CD4-positive, alpha-beta T cell treated with Interleukin-4 for 1 hour (primary cell): Measurements from ENCODE around the gene FGFRL1.
"Not testable (repeated sequence)": the region's sequence is repeated elsewhere in the genome, so short reads cannot be mapped to it uniquely, and the experiment has no call there.

Experiments
- DNase-seq, 2 donors: peaks; one replicate each; pipeline ENCODE4 v3.0.0-alpha.2; 2020 to 2022

FGFRL1 gene

GRCh38 chr4:993111-994029 is 18.1 kb upstream of the FGFRL1 start, which contains the start of gene SLC26A1:
Gene SLC26A1, minus strand, starts transcription at chr4:993404. Its CDS starts 1,701 bp downstream, at chr4:991703.
- no peak for DNase-seq

DNA sequence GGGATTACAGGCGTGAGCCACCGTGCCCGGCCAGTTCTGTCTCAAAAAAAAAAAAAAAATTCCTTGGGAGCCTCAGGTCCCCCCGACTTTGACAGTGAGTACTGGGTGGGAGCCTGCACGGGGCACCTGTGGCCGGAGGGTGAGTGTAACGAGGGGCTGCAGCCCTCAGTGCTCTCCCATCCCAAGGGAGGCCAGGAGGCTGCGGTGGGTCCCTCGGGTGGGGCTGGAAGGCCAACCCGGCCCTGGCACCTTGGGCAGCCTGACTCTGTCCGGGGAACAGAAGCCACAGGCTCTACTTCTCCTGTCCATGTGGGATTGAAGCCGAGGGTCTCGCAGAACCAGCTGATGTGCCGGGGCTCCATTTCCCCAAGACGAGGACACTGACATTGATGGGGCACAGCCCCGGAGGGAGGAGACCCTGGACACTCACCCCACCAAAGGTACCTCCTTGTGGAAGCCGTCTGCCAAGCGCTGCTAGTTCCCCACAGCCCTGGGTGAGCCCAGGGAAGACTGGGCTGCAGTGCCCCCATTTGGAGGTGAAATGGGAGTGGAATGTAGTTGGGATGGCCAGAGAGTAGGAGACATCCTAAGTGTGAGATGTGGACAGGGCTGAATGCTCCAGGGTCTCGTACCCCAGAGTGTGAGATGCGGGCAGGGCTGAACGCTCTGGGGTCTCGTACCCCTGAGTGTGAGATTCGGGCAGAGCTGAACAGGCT is 16.0 kb upstream of the FGFRL1 start:
- DNase-seq: no peak

DNA sequence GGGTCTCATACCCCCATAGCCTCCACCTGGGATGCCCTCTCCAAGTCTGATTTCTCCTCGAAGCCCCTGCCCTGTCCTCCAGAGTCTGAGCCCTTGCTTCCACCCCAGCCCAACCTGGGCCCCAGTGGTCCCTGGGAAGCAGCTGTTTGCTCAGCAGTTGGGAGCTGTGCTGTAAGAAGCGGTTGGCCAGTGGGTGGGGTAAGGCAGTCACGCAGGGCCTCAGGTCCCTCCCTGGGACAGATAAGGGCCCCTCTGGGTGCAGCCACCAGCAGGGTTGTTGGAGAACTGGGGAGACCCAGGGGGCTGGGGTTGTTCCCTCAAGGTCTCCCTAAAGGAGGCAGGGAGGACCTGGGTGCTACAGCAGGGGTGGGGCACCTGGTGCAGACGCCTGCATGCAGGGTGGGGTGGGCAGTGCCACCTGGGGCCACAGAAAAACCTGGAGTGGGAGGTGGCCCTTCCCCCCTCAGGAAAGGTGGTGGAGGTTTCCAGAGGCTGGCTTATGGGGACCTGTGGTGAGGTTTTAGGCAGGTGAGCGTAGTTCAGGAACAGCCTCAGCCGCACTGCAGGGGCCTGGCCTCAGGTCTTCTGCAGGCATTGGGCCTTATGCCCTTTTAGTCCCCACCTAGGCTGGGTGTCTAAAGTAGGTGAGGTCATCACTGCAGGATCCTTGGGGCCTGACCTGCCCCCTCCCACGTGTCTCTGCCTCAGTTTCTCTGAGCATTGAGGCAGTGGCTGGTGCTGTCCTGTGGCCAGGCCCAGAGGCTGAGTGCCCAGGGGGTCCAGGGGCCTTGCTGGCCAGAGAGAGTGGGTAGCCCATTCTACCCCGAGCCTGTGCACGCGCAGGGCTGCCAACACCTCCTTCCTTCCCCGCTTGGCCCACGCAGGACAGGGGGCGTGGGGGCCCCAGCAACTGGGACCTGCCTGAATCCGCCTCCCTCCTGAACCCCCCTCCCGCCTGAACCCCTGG is 15.1 kb upstream of the FGFRL1 start:
- DNase-seq: no peak

DNA sequence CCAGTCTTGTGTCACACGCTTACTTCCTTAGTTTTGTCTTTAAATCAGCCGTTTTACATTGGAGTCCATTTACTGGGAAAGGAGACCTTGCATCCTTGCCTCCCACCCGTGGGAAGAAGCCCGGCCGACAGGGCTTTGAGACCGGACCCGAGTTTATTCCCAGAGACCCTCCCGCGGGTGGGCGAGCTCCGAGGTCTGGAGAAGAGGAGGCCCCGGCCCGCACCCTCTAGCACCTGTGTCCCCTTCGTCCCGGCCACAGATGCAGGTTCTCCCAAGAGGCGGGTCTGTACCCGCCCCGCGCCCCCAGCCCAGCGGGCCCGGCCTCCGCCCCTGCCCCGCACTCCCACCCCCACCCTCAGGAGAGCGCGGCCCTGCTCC is 14.4 kb upstream of the FGFRL1 start:
- no peak for DNase-seq

GRCh38 chr4:997375-998071 is 13.9 kb upstream of the FGFRL1 start:
- DNase-seq: no peak

DNA sequence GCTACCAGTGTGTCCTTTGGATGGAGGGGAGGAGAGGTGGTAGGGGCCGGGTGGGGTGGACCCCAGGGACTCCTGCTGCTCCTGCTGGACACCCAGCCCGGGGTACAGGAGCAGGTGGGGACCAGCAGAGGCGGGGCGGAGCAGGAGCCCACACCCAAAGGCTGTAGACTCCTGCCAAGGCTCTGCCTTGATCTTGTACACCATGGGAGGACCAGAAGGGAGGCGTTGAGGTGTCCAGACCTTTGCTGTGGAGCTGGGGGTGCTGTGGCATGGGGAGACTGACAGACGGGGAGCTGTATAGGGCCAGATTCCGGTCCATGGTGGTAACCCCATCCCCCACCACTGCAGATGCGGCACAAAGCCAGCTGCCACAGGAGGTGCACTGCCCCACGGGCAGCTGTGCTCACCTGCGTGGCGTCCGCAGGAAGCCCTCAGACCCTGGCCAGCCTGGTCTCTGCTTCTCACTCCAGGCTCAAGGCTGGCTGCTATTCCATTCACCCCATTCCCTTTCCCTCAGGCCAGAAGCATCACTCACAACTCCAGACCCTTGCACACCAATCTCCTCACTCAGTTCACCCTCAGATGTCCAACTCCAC is 13.2 kb upstream of the FGFRL1 start:
- no peak for DNase-seq

DNA sequence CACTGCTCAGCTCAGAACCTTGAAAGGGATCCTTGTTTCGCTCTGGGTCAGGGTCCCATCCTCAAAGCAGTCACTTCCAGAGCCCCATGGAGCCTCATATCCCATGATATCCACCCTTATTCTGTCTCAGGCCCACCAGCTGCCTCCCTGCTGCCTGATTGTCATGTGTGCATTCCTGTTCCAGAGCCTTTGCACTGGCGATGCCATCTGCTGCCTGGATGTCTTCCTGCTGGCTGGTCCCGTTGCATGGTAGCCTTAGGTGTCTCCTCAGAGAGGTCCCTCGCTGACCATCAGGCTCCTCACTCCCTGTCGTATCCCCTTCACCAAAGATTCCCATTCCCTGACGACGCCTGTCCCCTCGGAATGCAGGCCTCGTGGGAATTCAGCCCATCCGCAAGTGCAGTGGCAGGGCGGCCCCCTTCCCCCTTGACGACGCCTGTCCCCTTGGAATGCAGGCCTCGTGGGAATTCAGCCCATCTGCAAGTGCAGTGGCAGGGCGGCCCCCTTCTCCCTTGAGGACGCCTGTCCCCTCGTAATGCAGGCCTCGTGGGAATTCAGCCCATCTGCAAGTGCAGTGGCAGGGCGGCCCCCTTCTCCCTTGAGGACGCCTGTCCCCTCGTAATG is 12.1 kb upstream of the FGFRL1 start:
- DNase-seq: not testable (repeated sequence)

DNA sequence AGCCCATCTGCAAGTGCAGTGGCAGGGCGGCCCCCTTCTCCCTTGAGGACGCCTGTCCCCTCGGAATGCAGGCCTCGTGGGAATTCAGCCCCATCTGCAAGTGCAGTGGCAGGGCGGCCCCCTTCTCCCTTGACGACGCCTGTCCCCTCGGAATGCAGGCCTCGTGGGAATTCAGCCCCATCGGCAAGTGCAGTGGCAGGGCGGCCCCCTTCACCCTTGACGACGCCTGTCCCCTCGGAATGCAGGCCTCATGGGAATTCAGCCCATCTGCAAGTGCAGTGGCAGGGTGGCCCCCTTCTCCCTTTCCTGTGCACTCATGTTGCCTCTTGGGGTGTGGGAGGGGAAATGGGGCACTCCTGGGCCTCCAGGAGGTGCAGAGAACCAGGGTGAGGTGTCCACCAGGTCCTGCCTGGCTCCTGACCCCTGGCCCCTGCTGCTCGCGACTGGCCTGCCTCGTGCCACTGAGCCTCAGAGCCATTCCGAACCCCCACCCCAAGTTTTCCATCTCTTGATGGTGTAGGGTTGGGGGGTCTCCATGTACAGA is 11.5 kb upstream of the FGFRL1 start:
- no peak for DNase-seq

- DNase-seq: no peak
Measured at GRCh38 chr4:1000686-1001260, 10.7 kb upstream of the FGFRL1 start.

GRCh38 chr4:1001561-1002130 is 9.8 kb upstream of the FGFRL1 start:
- DNase-seq: no peak

GRCh38 chr4:1002131-1002630 is 9.2 kb upstream of the FGFRL1 start:
- no peak for DNase-seq

GRCh38 chr4:1002631-1003251 is 8.7 kb upstream of the FGFRL1 start:
- DNase-seq: no peak

GRCh38 chr4:1003271-1004070 is 8.0 kb upstream of the FGFRL1 start:
- no peak for DNase-seq

DNA sequence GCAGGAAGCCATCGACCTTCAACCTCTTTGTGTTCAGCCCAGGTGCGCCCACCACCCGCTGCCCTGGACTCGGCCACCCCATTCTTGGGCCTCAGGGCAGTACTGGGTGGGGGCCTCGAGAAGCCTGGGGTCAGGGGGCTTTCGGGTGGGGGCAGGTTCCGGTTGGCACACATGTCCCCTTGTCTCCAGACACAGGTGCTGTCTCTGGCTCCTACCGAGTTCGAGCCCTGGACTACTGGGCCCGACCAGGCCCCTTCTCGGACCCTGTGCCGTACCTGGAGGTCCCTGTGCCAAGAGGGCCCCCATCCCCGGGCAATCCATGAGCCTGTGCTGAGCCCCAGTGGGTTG is 7.4 kb upstream of the FGFRL1 start:
- no peak for DNase-seq

DNA sequence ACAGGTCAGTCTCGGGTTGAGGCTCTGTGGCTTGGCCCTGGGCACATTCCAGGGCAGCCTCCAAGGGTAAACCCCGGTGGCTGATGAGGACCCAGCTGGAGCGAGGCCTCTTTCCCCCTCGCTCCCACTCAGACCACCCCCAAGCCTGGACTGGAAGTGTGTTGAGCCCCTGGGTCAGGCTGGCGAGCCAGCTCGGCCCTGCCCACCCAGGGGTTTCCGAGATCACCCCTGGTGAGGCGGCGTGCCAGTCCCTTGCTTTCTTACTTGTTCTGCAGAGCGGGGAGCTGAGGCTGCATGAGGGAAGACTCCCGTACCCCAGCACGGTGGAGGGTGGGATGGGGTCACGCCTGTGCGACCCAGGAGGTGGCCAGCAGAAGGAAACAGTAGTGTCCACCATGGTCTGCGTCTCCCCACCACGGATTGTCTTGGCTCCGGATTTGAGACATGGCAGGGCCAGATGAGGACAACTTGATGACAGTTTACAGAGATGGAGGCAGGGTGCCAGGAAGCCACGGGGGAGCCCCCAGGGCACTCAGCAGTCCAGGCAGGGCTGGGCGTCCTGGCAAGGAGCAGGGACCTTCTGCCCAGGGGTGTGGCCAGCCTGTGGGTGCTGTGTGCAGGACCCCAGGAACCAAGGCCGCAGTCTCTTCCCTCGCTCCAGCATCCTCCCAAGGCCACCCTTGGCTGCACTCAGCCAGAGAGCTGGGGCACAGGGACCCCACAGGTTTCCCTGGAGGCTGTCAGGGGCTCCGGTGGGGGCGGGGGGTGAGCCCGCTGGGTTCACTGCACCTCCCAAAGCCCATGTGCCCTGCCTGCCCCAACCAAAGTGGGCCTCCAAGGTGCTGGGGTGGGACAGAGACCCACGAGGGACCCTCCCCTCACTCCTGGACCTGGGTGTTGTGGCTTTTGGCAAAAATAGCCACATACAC is 6.6 kb upstream of the FGFRL1 start:
- DNase-seq: no peak

GRCh38 chr4:1006856-1007255 is 4.6 kb upstream of the FGFRL1 start:
- DNase-seq: no peak

DNA sequence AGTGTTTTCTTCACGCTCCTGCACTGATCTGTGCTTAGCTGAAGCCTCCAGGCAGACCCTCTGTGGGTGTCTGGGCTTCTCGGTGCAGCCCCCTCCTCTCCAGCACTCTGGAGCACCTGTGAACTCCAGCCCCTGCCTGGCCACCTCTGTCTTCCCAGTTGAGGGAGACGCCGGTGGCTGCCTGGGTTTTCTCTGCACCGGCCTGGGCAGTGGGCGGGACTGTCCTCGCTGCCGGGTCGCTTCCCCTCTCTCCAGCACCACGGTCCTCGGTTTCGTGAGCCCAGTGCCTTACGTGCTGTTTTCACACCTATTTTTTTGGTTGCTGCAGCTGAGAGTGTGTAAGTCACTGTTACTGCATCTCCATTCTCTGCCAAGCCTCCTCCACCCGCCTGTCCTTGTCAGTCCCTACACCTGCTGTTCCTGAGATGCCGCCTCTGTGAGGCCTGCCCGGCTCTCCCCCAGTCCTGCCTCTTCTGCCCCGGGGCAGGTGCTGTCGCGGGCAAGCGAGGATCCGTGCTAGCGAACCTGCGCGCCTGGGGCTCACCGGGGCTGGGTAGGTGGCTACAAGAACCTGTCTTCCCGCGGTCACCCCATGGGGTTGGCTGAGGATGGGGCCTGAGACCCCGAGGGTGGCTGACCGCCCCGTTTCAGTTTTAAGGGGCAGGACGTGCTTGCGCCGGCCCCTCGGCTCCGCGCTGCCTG is 2.4 kb upstream of the FGFRL1 start:
- peak; percentile 35 to 48 for DNase-seq
